HL-60 (cell line): ENCODE measurements around the gene AP3S1.

Experiments
- DNase-seq, 2 experiments: peaks; one replicate each; pipeline ENCODE4 v3.0.0-alpha.2; 2010 to 2020; ENCODE audit warnings: low read depth in 1 of 2, low spot score in 1 of 2
- H3K27ac ChIP-seq: fragments of 250-450 bp; sonication (Bioruptor Pico); replicated peaks from 2 replicates; pipeline ENCODE4 v1.5.1; 2020; ENCODE audit warnings: mild to moderate bottlenecking, moderate library complexity
- H3K27me3 ChIP-seq: fragments of 250-450 bp; sonication (Bioruptor Pico); 2 replicates; pipeline ENCODE4 v1.5.1; 2021; ENCODE audit warnings: mild to moderate bottlenecking, moderate library complexity; ENCODE audit not compliant: insufficient read depth, poor library complexity, severe bottlenecking
- H3K4me3 ChIP-seq: replicated peaks from 2 replicates; pipeline ENCODE4 v1.5.1; 2011; ENCODE audit warnings: mild to moderate bottlenecking, control low read depth, low read length; ENCODE audit not compliant: insufficient read depth
- GABPA ChIP-seq: IDR thresholded peaks from 2 replicates; pipeline ENCODE4 v1.6.1; 2012; ENCODE audit warnings: low read depth
- POLR2AphosphoS5 ChIP-seq: IDR thresholded peaks from 2 replicates; pipeline ENCODE4 v1.6.1; 2012; ENCODE audit warnings: low read depth
- SPI1 ChIP-seq: IDR thresholded peaks from 2 replicates; pipeline ENCODE4 v1.6.1; 2012; ENCODE audit warnings: low read depth, mild to moderate bottlenecking, borderline replicate concordance
- TF ChIP-seq, protein P1 (sequence below): IDR thresholded peaks from 2 replicates; pipeline ENCODE4 v1.6.1; 2012; ENCODE audit warnings: low read depth; ENCODE audit not compliant: insufficient replicate concordance
- TF ChIP-seq, protein P2 (sequence below): IDR thresholded peaks from one replicate; pipeline ENCODE4 v1.5.1; 2011; ENCODE audit warnings: low read length, control low read depth, inconsistent platforms; ENCODE audit not compliant: insufficient read depth

Gene AP3S1

DNA sequence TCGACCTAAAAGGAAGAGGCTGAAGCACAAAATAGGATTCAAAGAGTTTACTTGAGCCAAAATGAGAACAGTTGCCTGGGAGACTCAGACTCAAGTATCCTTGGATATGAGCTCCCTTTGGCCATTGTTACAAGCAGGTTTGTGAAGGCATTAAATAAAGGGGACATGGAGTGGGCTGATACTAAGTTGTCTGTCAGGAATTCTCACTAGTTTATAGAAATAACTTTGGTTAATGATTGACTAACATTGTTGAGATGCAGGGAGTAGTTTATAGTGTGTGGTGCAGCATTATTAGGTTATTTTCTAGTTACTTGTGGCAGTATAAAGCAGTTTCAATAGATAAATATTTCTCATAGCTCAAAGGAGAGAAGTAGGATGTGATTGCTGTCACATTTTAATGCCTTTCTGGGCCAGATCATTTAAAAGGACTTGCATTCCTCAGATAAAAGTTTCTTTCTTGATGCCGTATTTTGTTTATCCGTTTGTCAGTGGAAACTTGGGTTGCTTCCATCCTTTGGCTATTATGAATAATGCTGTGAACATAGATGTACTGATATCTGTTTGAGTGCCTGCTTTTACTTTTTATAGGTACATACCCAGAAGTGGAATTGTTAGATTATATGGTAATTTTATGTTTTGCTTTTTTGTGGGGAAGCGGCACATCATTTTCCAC, 9.1 kb downstream of the AP3S1 start:
- Histone ChIP-seq H3K4me3 (no peak overlapping the region), H3K27ac (no peak overlapping the region), H3K27me3 (no peaks in the 10 kb centered on the region)
- no peak for DNase-seq
- TF ChIP-seq POLR2AphosphoS5: no peak
- no peak for TF ChIP-seq SPI1
- TF ChIP-seq, protein P1, sequence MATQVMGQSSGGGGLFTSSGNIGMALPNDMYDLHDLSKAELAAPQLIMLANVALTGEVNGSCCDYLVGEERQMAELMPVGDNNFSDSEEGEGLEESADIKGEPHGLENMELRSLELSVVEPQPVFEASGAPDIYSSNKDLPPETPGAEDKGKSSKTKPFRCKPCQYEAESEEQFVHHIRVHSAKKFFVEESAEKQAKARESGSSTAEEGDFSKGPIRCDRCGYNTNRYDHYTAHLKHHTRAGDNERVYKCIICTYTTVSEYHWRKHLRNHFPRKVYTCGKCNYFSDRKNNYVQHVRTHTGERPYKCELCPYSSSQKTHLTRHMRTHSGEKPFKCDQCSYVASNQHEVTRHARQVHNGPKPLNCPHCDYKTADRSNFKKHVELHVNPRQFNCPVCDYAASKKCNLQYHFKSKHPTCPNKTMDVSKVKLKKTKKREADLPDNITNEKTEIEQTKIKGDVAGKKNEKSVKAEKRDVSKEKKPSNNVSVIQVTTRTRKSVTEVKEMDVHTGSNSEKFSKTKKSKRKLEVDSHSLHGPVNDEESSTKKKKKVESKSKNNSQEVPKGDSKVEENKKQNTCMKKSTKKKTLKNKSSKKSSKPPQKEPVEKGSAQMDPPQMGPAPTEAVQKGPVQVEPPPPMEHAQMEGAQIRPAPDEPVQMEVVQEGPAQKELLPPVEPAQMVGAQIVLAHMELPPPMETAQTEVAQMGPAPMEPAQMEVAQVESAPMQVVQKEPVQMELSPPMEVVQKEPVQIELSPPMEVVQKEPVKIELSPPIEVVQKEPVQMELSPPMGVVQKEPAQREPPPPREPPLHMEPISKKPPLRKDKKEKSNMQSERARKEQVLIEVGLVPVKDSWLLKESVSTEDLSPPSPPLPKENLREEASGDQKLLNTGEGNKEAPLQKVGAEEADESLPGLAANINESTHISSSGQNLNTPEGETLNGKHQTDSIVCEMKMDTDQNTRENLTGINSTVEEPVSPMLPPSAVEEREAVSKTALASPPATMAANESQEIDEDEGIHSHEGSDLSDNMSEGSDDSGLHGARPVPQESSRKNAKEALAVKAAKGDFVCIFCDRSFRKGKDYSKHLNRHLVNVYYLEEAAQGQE: no peak
- TF ChIP-seq GABPA: no peak
- TF ChIP-seq, protein P2, sequence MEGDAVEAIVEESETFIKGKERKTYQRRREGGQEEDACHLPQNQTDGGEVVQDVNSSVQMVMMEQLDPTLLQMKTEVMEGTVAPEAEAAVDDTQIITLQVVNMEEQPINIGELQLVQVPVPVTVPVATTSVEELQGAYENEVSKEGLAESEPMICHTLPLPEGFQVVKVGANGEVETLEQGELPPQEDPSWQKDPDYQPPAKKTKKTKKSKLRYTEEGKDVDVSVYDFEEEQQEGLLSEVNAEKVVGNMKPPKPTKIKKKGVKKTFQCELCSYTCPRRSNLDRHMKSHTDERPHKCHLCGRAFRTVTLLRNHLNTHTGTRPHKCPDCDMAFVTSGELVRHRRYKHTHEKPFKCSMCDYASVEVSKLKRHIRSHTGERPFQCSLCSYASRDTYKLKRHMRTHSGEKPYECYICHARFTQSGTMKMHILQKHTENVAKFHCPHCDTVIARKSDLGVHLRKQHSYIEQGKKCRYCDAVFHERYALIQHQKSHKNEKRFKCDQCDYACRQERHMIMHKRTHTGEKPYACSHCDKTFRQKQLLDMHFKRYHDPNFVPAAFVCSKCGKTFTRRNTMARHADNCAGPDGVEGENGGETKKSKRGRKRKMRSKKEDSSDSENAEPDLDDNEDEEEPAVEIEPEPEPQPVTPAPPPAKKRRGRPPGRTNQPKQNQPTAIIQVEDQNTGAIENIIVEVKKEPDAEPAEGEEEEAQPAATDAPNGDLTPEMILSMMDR: no peak

DNA sequence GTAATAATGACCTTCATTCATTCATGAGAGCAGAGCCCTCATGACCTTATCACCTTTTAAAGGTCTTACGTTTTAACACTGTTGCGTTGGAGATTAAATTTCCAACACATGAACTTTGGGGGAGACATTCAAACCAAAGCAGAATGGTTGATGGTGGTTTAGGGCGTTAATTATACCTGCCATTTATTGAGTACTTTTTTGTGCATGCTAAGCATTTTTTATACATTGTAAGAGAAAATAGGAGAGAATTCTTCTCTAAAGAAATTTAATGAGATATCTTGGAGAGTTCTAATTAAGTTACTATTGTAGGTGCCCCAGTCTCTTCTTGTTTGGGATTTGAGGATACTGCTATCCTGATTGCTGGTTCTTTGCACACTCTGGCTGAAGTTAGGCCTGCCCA, 12.4 kb downstream of the AP3S1 start:
- no peak overlapping the region for H3K4me3 ChIP-seq
- TF ChIP-seq, protein P2: no peak
- TF ChIP-seq, protein P1: no peak
- TF ChIP-seq SPI1 (no peak), GABPA (no peak), POLR2AphosphoS5 (no peak)
- DNase-seq: no peak
- no peak overlapping the region for H3K27ac ChIP-seq
- no peaks in the 10 kb centered on the region for H3K27me3 ChIP-seq

DNA sequence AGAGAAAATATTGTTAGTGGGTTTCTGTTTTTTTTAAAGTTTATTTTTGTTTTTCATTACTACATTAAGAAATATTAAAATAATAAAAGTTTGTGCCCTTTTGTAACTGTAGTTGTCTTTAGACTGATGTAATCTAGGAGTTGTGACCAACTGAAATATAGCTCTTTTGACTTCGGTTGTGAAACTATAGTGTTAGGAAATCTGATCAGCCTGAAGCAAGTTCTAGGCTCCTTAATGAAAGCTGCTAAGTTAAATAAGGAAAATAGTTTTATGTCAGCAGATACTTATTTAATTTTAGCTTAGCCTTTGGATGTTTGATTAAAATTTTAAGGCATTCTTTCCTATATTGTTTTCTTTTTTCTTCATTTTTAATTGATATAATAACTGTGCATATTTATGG, 14.2 kb downstream of the AP3S1 start:
- no peaks in the 10 kb centered on the region for H3K27me3 ChIP-seq
- TF ChIP-seq, protein P1: no peak
- DNase-seq: peak in 1 of 2 experiments; percentile 41
- H3K4me3 ChIP-seq: no peak overlapping the region
- peak overlapping the region; percentile 69 for H3K27ac ChIP-seq
